CD8-positive, alpha-beta memory T cell (primary cell): ENCODE results near the gene RGL3. TPM values are rescaled to one million over a fixed set of nuclear protein-coding genes. Genes with fewer than 3 reads are reported as not detected.
"Not testable (repeated sequence)": the region's sequence is repeated elsewhere in the genome, so short reads cannot be mapped to it uniquely, and the experiment has no call there.

Source experiments
- CTCF ChIA-PET: fragments of 350-600 bp; sonication (Branson Sonifier 250); formaldehyde crosslinking; loops from one replicate; lab custom pipeline; 2021; ENCODE audit warnings: antibody characterized with exemption; lab: Charles Lee
- POLR2A ChIA-PET: fragments of 350-600 bp; sonication (Branson Sonifier 250); formaldehyde crosslinking; loops from one replicate; lab custom pipeline; 2021; ENCODE audit warnings: antibody characterized with exemption; lab: Charles Lee
- DNase-seq, 5 donors: peaks; one replicate each; pipeline versions ENCODE4 v3.0.0 to v3.0.0-alpha.2; 2020 to 2022; ENCODE audit warnings: mixed read lengths in 1 of 5
- H3K27ac ChIP-seq: one replicate; pipeline ENCODE4 v1.7.0; 2013; ENCODE audit warnings: low read depth, mild to moderate bottlenecking, low read length, moderate library complexity
- H3K27me3 ChIP-seq: 2 replicates; pipeline ENCODE4 v1.7.0; 2013; ENCODE audit warnings: low read length, mild to moderate bottlenecking; ENCODE audit not compliant: insufficient read depth, poor library complexity, severe bottlenecking
- H3K36me3 ChIP-seq: 2 replicates; pipeline ENCODE4 v1.7.0; 2013; ENCODE audit warnings: mild to moderate bottlenecking, low read length, moderate library complexity; ENCODE audit not compliant: insufficient read depth
- H3K4me1 ChIP-seq: 2 replicates; pipeline ENCODE4 v1.7.0; 2013; ENCODE audit warnings: mild to moderate bottlenecking, low read length, moderate library complexity; ENCODE audit not compliant: insufficient read depth
- H3K4me3 ChIP-seq: 2 replicates; pipeline ENCODE4 v1.7.0; 2013; ENCODE audit warnings: mild to moderate bottlenecking, low read length
- H3K9me3 ChIP-seq: 2 replicates; pipeline ENCODE4 v1.7.0; 2013; ENCODE audit warnings: mild to moderate bottlenecking, low read length
- H3K27ac Mint-ChIP-seq, 8 donors: one replicate each; pipeline ENCODE4 v1.8.0; 2020 to 2021; ENCODE audit warnings: mixed read lengths in 8 of 8, mild to moderate bottlenecking in 6 of 8, inconsistent platforms in 3 of 8, moderate library complexity in 3 of 8
- H3K27me3 Mint-ChIP-seq, 2 donors: one replicate each; pipeline ENCODE4 v1.8.0; 2020 to 2021; ENCODE audit warnings: mixed read lengths in 2 of 2, mild to moderate bottlenecking in 1 of 2, moderate library complexity in 1 of 2
- H3K36me3 Mint-ChIP-seq, 3 donors: one replicate each; pipeline ENCODE4 v1.8.0; 2020 to 2021; ENCODE audit warnings: mixed read lengths in 3 of 3, inconsistent platforms in 1 of 3, mild to moderate bottlenecking in 1 of 3
- H3K4me1 Mint-ChIP-seq, 3 donors: one replicate each; pipeline ENCODE4 v1.8.0; 2020 to 2021; ENCODE audit warnings: mixed read lengths in 3 of 3, inconsistent platforms in 1 of 3, mild to moderate bottlenecking in 1 of 3
- H3K4me3 Mint-ChIP-seq, 7 donors: one replicate each; pipeline ENCODE4 v1.8.0; 2020 to 2021; ENCODE audit warnings: mixed read lengths in 7 of 7, mild to moderate bottlenecking in 6 of 7, moderate library complexity in 4 of 7, inconsistent platforms in 2 of 7
- H3K9me3 Mint-ChIP-seq, 5 donors: one replicate each; pipeline ENCODE4 v1.8.0; 2020 to 2022; ENCODE audit warnings: mixed read lengths in 5 of 5, mild to moderate bottlenecking in 3 of 5, moderate library complexity in 2 of 5, inconsistent platforms in 1 of 5
- polyA plus RNA-seq: library from polyadenylated mRNA; unstranded; fragments of 300-500 nt; fragmentation: Illumina TruSeq; gene quantifications from one replicate; pipeline ENCODE4 v1.2.3, GENCODE V29; 2021
- total RNA-seq, 2 experiments: library from RNA; stranded (reverse); gene quantifications; one replicate each; pipeline ENCODE4 v1.2.3, GENCODE V29; 2021

RGL3 gene
- total and polyA plus RNA-seq, 3 experiments from 2014 or later, result not detected

DNA sequence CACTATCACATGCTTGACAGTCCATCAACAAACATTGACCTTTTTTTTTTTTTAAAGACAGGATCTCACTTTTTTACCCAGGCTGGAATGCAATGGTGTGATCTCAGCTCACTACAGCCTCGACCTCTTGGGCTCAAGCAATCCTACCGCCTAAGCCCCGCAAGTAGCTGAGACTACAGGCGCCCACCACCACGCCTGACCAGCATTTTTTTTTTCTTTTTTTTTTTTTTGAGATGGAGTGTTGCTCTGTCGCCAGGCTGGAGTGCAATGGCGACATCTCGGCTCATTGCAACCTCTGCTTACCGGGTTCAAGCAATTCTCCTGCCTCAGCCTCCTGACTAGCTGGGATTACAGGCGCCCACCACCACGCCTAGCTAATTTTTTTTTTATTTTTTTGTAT lies 39.8 kb upstream of the RGL3 start:
- POLR2A ChIA-PET, H3K4me1 Mint-ChIP-seq, H3K4me3 ChIP-seq, H3K4me3 Mint-ChIP-seq, DNase-seq, H3K27ac Mint-ChIP-seq, H3K36me3 Mint-ChIP-seq, H3K36me3 ChIP-seq, H3K9me3 Mint-ChIP-seq, H3K27me3 ChIP-seq, H3K9me3 ChIP-seq, H3K27ac ChIP-seq, H3K4me1 ChIP-seq: not testable (repeated sequence)
- CTCF ChIA-PET, result interaction anchor here (1.2 kb wide), 1 partner anchor 300 kb away, joined by 3 read pairs; no protein-coding TSS in a partner anchor
- peaks cover 6 to 18% of the 10 kb centered on the region in 2 donors for H3K27me3 Mint-ChIP-seq

DNA sequence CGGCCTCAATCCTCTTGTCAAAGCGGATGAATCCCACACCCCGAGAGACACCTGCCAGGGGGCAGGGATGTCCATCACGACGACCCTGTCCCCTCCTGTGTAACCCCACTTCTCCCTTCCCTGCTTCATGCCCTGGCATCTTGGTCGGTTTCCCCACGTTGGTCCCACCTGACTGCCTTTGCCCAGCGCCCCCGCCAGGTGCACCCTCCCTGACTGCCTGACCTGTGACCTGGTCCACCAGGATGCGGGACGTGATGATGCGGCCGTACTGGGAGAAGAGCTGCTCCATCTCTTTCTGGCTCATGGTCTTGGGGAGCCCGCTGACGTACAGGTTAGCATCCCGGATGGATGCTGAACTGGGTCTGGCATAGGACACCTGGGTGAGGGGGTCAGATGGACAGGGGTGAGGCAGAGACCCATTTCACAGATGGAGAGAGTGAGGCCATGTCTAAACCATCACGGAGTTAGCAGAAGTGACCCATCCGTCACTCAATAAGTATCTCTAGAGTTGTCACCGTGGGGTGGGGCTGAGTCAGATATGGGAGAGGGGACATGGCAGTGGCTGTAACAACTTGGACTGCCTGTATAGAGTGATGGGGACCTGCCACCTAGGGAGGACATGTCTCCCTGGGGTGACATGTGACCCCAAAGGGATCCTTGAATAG lies 39.3 kb upstream of the RGL3 start:
- Mint-ChIP-seq H3K36me3 (no peaks in the 10 kb centered on the region), H3K4me1 (peaks cover 0 to 2% (median 0%) of the 10 kb centered on the region in 3 donors), H3K27ac (no peak overlapping the region), H3K27me3 (peaks cover 6 to 18% of the 10 kb centered on the region in 2 donors), H3K9me3 (no peaks in the 10 kb centered on the region), H3K4me3 (no peak overlapping the region)
- Histone ChIP-seq H3K36me3 (no peaks in the 10 kb centered on the region), H3K4me3 (no peak overlapping the region), H3K27ac (no peak overlapping the region), H3K27me3 (no peaks in the 10 kb centered on the region), H3K4me1 (no peaks in the 10 kb centered on the region), H3K9me3 (no peaks in the 10 kb centered on the region)
- no peak for DNase-seq
- POLR2A ChIA-PET, result no interaction called here
- CTCF ChIA-PET, result interaction anchor here (1.2 kb wide), 1 partner anchor 299 kb away, joined by 3 read pairs; no protein-coding TSS in a partner anchor

DNA sequence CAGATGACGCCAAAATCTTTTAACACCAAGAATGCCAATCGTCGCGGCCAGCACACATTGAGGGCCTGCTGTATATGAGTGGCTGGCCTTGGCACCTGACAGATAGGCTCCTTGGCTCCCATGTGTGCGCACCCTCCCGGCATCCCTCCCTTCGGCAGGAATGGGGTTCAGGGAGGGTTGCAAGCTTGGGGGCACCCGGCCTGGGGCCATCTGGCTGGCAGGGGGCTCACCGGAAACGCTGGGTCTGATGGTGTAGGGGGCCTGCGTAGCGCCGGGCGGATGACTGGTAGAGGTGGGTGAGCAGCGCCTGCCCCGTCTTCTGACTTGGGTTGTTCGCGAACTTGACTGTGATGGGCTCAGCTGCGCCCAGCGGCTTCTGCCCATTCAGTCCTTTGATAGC lies 38.7 kb upstream of the RGL3 start:
- Histone ChIP-seq H3K27ac (no peak overlapping the region), H3K4me1 (no peaks in the 10 kb centered on the region), H3K36me3 (no peaks in the 10 kb centered on the region), H3K9me3 (no peaks in the 10 kb centered on the region), H3K27me3 (no peaks in the 10 kb centered on the region), H3K4me3 (no peak overlapping the region)
- Mint-ChIP-seq H3K4me3 (no peak overlapping the region), H3K27ac (no peak overlapping the region), H3K4me1 (no peaks in the 10 kb centered on the region), H3K36me3 (no peaks in the 10 kb centered on the region), H3K9me3 (no peaks in the 10 kb centered on the region), H3K27me3 (peaks cover 6 to 18% of the 10 kb centered on the region in 2 donors)
- DNase-seq, result no peak
- POLR2A ChIA-PET, result no interaction called here
- CTCF ChIA-PET, result no interaction called here

DNA sequence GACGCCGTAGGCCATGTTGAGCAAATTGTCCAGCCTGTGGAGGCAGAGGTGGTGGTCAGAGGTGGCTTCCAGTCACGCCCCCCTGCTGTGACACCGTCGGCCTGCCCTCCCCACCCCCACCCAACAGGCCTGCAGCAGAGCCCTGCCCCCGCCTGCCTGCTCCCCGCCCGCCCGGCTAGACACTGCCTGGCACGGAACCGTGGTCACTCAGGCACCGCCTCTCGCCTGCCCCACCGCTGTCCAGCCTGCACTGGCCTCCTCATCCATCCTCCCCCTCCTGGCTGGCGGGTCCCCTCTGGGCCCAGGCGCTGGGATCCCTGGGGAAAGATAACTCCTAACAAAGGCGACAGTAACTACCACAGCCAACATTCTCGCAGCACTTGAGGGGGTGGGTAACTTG lies 38.0 kb upstream of the RGL3 start:
- CTCF ChIA-PET, result interaction anchor here (1.2 kb wide), 1 partner anchor 76 kb away, joined by 3 read pairs; no protein-coding TSS in a partner anchor
- H3K27ac Mint-ChIP-seq, result no peak overlapping the region

DNA sequence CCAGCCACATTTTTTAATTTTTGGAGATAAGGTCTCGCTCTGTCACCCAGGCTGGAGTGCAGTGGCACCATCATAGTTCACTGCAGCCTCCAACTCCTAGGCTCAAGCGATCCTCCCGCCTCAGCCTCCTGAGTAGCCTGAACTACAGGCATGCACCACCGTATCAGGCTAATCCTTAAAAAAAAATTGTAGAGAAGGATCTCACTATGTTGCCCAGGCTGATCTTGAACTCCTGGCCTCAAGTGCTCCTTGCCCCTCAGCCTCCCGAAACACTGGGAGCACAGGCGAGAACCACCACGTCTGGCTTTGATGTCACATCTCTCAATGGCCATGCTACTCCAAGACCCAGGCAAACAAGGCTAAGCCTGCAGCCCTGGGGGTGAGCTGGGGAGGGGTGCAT lies 37.5 kb upstream of the RGL3 start:
- Histone ChIP-seq H3K36me3 (no peaks in the 10 kb centered on the region), H3K9me3 (no peaks in the 10 kb centered on the region), H3K27ac (no peak overlapping the region), H3K4me1 (no peaks in the 10 kb centered on the region), H3K27me3 (no peaks in the 10 kb centered on the region), H3K4me3 (no peak overlapping the region)
- no peak overlapping the region for H3K4me3 Mint-ChIP-seq
- no peaks in the 10 kb centered on the region for H3K4me1 Mint-ChIP-seq
- ChIA-PET CTCF (interaction anchor here (1.2 to 2.1 kb wide), 2 partner anchors 26 to 75 kb away, joined by 3 to 10 read pairs; no protein-coding TSS in a partner anchor), POLR2A (no interaction called here)
- no peaks in the 10 kb centered on the region for H3K9me3 Mint-ChIP-seq
- DNase-seq, result no peak
- no peaks in the 10 kb centered on the region for H3K36me3 Mint-ChIP-seq
- H3K27ac Mint-ChIP-seq, result no peak overlapping the region
- H3K27me3 Mint-ChIP-seq, result peaks cover 6 to 18% of the 10 kb centered on the region in 2 donors

More for the DNA sequence above, 38.0 kb upstream of the RGL3 start:
- POLR2A ChIA-PET, result no interaction called here
- no peaks in the 10 kb centered on the region for H3K4me1 ChIP-seq
- H3K9me3 Mint-ChIP-seq, result no peaks in the 10 kb centered on the region
- H3K9me3 ChIP-seq, result no peaks in the 10 kb centered on the region
- no peak overlapping the region for H3K27ac ChIP-seq
- H3K36me3 ChIP-seq, result no peaks in the 10 kb centered on the region
- H3K4me3 ChIP-seq, result no peak overlapping the region
- peaks cover 6 to 18% of the 10 kb centered on the region in 2 donors for H3K27me3 Mint-ChIP-seq
- no peaks in the 10 kb centered on the region for H3K36me3 Mint-ChIP-seq
- H3K4me3 Mint-ChIP-seq, result no peak overlapping the region
- no peaks in the 10 kb centered on the region for H3K27me3 ChIP-seq
- H3K4me1 Mint-ChIP-seq, result no peaks in the 10 kb centered on the region
- DNase-seq, result no peak

DNA sequence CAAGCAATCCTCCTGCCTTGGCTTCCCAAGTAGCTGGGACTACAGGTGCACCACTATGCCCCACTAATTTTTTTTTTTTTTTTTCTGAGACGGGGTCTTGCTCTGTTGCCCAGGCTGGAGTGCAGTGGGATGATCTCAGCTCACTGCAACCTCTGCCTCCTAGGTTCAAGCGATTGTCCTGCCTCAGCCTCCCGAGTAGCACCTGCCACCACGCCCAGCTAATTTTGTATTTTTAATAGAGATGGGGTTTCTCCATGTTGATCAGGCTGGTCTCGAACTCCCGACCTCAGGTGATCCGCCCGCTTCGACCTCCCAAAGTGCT lies 36.1 kb upstream of the RGL3 start:
- CTCF ChIA-PET, result interaction anchor here (1.0 to 2.1 kb wide), 3 partner anchors 20 to 30 kb away, joined by 3 to 10 read pairs (median 3); partner anchors contain the start of genes ODAD3 and PRKCSH
- H3K27ac ChIP-seq, H3K36me3 Mint-ChIP-seq, H3K27me3 ChIP-seq, DNase-seq, POLR2A ChIA-PET, H3K4me1 Mint-ChIP-seq, H3K36me3 ChIP-seq, H3K4me3 ChIP-seq, H3K9me3 ChIP-seq, H3K9me3 Mint-ChIP-seq, H3K4me1 ChIP-seq, H3K27ac Mint-ChIP-seq: not testable (repeated sequence)
- Mint-ChIP-seq H3K27me3 (peaks cover 6 to 11% of the 10 kb centered on the region in 2 donors), H3K4me3 (peak overlapping the region in 1 of 7 donors; percentile 59)

DNA sequence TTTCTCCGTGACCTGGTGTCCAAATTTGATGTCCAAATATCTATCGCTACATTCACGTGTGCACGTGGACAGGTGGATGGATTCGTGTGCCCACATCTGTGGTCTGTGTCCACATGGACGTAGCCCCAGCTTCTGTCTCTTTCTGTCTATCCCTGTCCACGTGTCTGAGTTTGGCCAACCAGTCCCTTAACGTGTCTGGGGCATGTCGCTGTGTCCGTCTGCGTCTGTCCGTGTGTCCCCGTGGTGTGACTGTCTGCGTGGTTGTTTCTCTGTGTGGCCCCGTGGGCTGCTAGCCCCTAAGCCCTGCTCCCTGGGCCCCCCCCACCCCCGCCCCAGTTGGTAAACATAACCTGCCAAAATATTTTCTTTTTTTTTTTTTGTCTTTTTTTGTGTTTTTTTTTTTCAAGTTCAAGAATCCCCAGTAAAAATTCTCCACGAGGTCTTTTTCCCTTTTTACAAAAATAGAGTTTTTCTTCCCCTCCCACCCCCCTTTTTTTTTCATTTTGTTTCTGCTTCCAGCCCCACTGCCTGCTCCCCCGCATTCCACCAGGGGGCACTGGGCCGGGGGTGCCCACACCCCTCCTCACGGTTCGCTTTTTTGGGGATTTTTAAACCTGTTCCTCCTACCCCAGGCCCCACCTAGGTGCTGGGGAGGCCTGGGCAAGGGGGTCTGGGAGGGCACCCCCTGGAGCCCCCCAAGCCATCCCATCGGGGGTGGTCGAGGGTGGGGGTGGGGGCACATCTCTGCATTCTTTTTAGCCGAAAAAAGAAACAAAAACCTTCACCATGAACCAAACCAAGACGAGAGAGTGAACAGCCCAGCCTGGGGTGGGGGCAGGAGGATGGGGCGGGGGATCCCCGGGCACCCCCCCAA lies 34.6 kb upstream of the RGL3 start:
- Histone ChIP-seq H3K4me3 (no peak overlapping the region), H3K36me3 (no peaks in the 10 kb centered on the region), H3K27ac (no peak overlapping the region), H3K27me3 (no peaks in the 10 kb centered on the region), H3K4me1 (no peaks in the 10 kb centered on the region), H3K9me3 (no peaks in the 10 kb centered on the region)
- Mint-ChIP-seq H3K27me3 (peaks cover 3 to 5% of the 10 kb centered on the region in 2 donors), H3K27ac (no peak overlapping the region), H3K4me1 (no peaks in the 10 kb centered on the region), H3K4me3 (no peak overlapping the region), H3K9me3 (no peaks in the 10 kb centered on the region), H3K36me3 (peaks cover 0 to 15% (median 0%) of the 10 kb centered on the region in 3 donors)
- ChIA-PET CTCF (interaction anchor here (1.2 to 1.4 kb wide), 2 partner anchors 29 to 73 kb away, joined by 3 to 4 read pairs; no protein-coding TSS in a partner anchor), POLR2A (no interaction called here)
- DNase-seq, result peak in 1 of 5 donors; percentile 12
